K562 (cell line): Measurements from ENCODE around the gene PHOX2A. TPM values are rescaled to one million over a fixed set of nuclear protein-coding genes. Genes with fewer than 3 reads are reported as not detected.

Experiments
- ATAC-seq: fragments of 200-7000 bp; cut with Tn5 transposase; 3 replicates; pipeline ENCODE4 v1.9.1; 2020; ENCODE audit warnings: moderate library complexity
- BruUV-seq: library from RNA; stranded (reverse); fragments of 400-500 nt; replicated peaks from 2 replicates; lab custom pipeline; 2021; lab: Mats Ljungman, UMichigan
- CTCF ChIA-PET: fragments of 300-600 bp; formaldehyde crosslinking; extraction: SDS; loops from one replicate; lab custom pipeline; 2021; ENCODE audit warnings: low intra/inter-chr PET ratio; lab: Yijun Ruan, JAX
- POLR2A ChIA-PET: fragments of 300-600, 350-650 bp; sonication (Branson Sonifier 250); formaldehyde crosslinking; extraction: SDS; loops from one replicate; lab custom pipeline; 2021; ENCODE audit warnings: antibody characterized with exemption, inconsistent platforms; lab: Yijun Ruan, JAX
- DNase-seq, 4 experiments: peaks; one replicate each; pipeline versions ENCODE4 v3.0.0 to v3.0.0-alpha.2; 2011 to 2018; ENCODE audit warnings: low spot score in 3 of 4, mixed read lengths in 3 of 4; ENCODE audit errors: extremely low read depth in 1 of 4
- FAIRE-seq: peaks from 2 replicates; lab custom pipeline; 2011; peaks lifted over from hg19 to GRCh38; lab: Jason Lieb, UNC
- H2AFZ ChIP-seq: 2 replicates; pipeline ENCODE4 v1.6.0; 2011; ENCODE audit warnings: low read depth, low read length, control low read depth, inconsistent platforms
- H3K27ac ChIP-seq: fragments of 200-600 bp; 3 replicates; pipeline ENCODE4 v1.8.0; 2011; ENCODE audit warnings: low read depth, mild to moderate bottlenecking, control low read depth, inconsistent platforms, low read length, moderate library complexity, mixed read lengths; ENCODE audit errors: extremely low read depth
- H3K27me3 ChIP-seq, 2 experiments: fragments of 300-600 bp in 1 of 2; 2 replicates in 1 of 2; 3 replicates in 1 of 2; pipeline versions ENCODE4 v1.6.0 to v1.8.0; 2011; ENCODE audit warnings: inconsistent platforms in 2 of 2, low read length in 2 of 2, mild to moderate bottlenecking in 1 of 2, mixed read lengths in 1 of 2, moderate library complexity in 1 of 2; ENCODE audit not compliant: control insufficient read depth in 2 of 2, insufficient read depth in 2 of 2
- H3K36me3 ChIP-seq: fragments of 300-600 bp; 3 replicates; pipeline ENCODE4 v1.8.0; 2011; ENCODE audit warnings: mild to moderate bottlenecking, low read length, inconsistent platforms; ENCODE audit not compliant: control insufficient read depth, insufficient read depth
- H3K4me1 ChIP-seq, 2 experiments: fragments of 200-600 bp in 1 of 2; replicated peaks in 1 of 2; 2 replicates in 1 of 2; 3 replicates in 1 of 2; pipeline versions ENCODE4 v1.5.1 to v1.8.0; 2011; ENCODE audit warnings: inconsistent platforms in 2 of 2, low read length in 2 of 2, mild to moderate bottlenecking in 1 of 2, mixed read lengths in 1 of 2, moderate library complexity in 1 of 2; ENCODE audit not compliant: control insufficient read depth in 2 of 2, insufficient read depth in 2 of 2
- H3K4me2 ChIP-seq: 2 replicates; pipeline ENCODE4 v1.6.1; 2011; ENCODE audit warnings: low read length, control low read depth, inconsistent platforms, mixed read lengths; ENCODE audit not compliant: insufficient read depth
- H3K4me3 ChIP-seq: fragments of 200-600 bp; sonication (generic), shearing (Covaris generic); 2 replicates; pipeline ENCODE4 v1.5.1; 2016; ENCODE audit warnings: control low read depth, inconsistent platforms
- H3K79me2 ChIP-seq: fragments of 200-600 bp; 3 replicates; pipeline ENCODE4 v1.8.0; 2011; ENCODE audit warnings: low read length, inconsistent platforms; ENCODE audit not compliant: control insufficient read depth, insufficient read depth
- H3K9ac ChIP-seq, 2 experiments: 2 replicates each; pipeline versions ENCODE4 v1.6.0 to v1.6.1; 2011; ENCODE audit warnings: low read depth in 2 of 2, low read length in 2 of 2, control low read depth in 1 of 2, inconsistent platforms in 1 of 2, mild to moderate bottlenecking in 1 of 2, mixed read lengths in 1 of 2; ENCODE audit not compliant: insufficient read depth in 1 of 2
- H3K9me1 ChIP-seq: one replicate; pipeline ENCODE4 v1.6.0; 2011; ENCODE audit warnings: inconsistent platforms, mild to moderate bottlenecking, low read length, moderate library complexity; ENCODE audit not compliant: control insufficient read depth, insufficient read depth
- H3K9me3 ChIP-seq: replicated peaks from 2 replicates; pipeline ENCODE4 v1.5.1; 2011; ENCODE audit warnings: low read depth, low read length, inconsistent platforms; ENCODE audit not compliant: control insufficient read depth, insufficient read depth
- H4K20me1 ChIP-seq: replicated peaks from 2 replicates; pipeline ENCODE4 v1.6.1; 2011; ENCODE audit warnings: low read length, inconsistent platforms, mixed read lengths; ENCODE audit not compliant: control insufficient read depth, insufficient read depth
- CREB3 ChIP-seq: fragments of 450-650 bp; conservative IDR thresholded peaks from 2 replicates; pipeline ENCODE4 v1.6.1; 2016; ENCODE audit warnings: missing genetic modification characterization, low read depth, mild to moderate bottlenecking, missing compliant biosample characterization, moderate library complexity
- CREB5 ChIP-seq: fragments of 250-450 bp; sonication (Bioruptor Pico); IDR thresholded peaks from 2 replicates; pipeline ENCODE4 v1.5.0; 2020; ENCODE audit warnings: mild to moderate bottlenecking
- HNRNPL ChIP-seq: fragments of 200-400 bp; formaldehyde crosslinking; IDR thresholded peaks from 2 replicates; pipeline ENCODE4 v1.6.1; 2017; ENCODE audit warnings: low read depth, mild to moderate bottlenecking, low read length
- MED1 ChIP-seq: sonication (generic); formaldehyde crosslinking; IDR thresholded peaks from 2 replicates; pipeline ENCODE4 v1.8.1; 2023; ENCODE audit warnings: missing genetic modification reagents, borderline replicate concordance
- MEF2A ChIP-seq: IDR thresholded peaks from 2 replicates; pipeline ENCODE4 v1.6.1; 2011; ENCODE audit warnings: low read depth, mild to moderate bottlenecking, low read length, moderate library complexity; ENCODE audit not compliant: control insufficient read depth
- NFATC3 ChIP-seq: fragments of 450-650 bp; IDR thresholded peaks from 2 replicates; pipeline ENCODE4 v1.6.1; 2017; ENCODE audit warnings: mild to moderate bottlenecking
- NKRF ChIP-seq: fragments of 450-650 bp; IDR thresholded peaks from 2 replicates; pipeline ENCODE4 v1.6.1; 2016; ENCODE audit warnings: borderline replicate concordance
- NR3C1 ChIP-seq: sonication (generic); formaldehyde crosslinking; IDR thresholded peaks from 2 replicates; pipeline ENCODE4 v1.8.1; 2022; ENCODE audit warnings: missing genetic modification reagents
- POLR2A ChIP-seq: fragments of 450-650 bp; conservative IDR thresholded peaks from 2 replicates; pipeline ENCODE4 v1.6.1; 2016
- POLR2G ChIP-seq: fragments of 200-400 bp; formaldehyde crosslinking; IDR thresholded peaks from 2 replicates; pipeline ENCODE4 v1.6.1; 2017; ENCODE audit warnings: low read depth, mild to moderate bottlenecking, antibody characterized with exemption, low read length, moderate library complexity
- RBFOX2 ChIP-seq: fragments of 200-400 bp; formaldehyde crosslinking; IDR thresholded peaks from 2 replicates; pipeline ENCODE4 v1.6.1; 2017; ENCODE audit warnings: low read depth, mild to moderate bottlenecking, low read length, moderate library complexity
- SRSF9 ChIP-seq: fragments of 200-400 bp; formaldehyde crosslinking; IDR thresholded peaks from 2 replicates; pipeline ENCODE4 v1.6.1; 2017; ENCODE audit warnings: low read depth, low read length, borderline replicate concordance
- TAL1 ChIP-seq: fragments of 450-650 bp; IDR thresholded peaks from 2 replicates; pipeline ENCODE4 v1.6.1; 2016; ENCODE audit warnings: mild to moderate bottlenecking
- ZNF354B ChIP-seq: fragments of 250-450 bp; sonication (Bioruptor Pico); IDR thresholded peaks from 2 replicates; pipeline ENCODE4 v1.4.0; 2020
- ZNF444 ChIP-seq: fragments of 250-450 bp; sonication (Bioruptor Pico); IDR thresholded peaks from 2 replicates; pipeline ENCODE4 v1.4.0; 2020; ENCODE audit warnings: mild to moderate bottlenecking, moderate library complexity
- WGBS: fragments of 100-300 bp; shearing (Covaris generic); methylation state at CpG from one replicate; pipeline ENCODE4 v1.1.6; 2016; ENCODE audit warnings: low coverage, mixed read lengths; ENCODE audit not compliant: insufficient coverage; ENCODE audit errors: missing lambda C conversion rate; 5-methylcytosine and 5-hydroxymethylcytosine counted together
- in situ Hi-C: fragments of 300-500 bp; cut with MboI; formaldehyde crosslinking; loops from 4 replicates; pipeline ENCODE4 v1.15.0; 2018; ENCODE audit warnings: inconsistent platforms, mixed read lengths
- intact Hi-C: fragments of 100-400 bp; cut with micrococcal nuclease; formaldehyde crosslinking; loops from 2 replicates; pipeline ENCODE4 v1.14.2; 2022
- polyA plus RNA-seq, 8 experiments: library from polyadenylated mRNA; depleted of rRNA in 4 of 8; stranded (reverse) in 5 of 8; unstranded in 3 of 8; fragments of >200 nt; fragmentation: Nextera tagmentation in 2 of 8; fragmentation: Illumina TruSeq in 1 of 8; extraction: Ambion mirVana in 2 of 8; extraction: Trizol in 1 of 8; gene quantifications; 2 replicates each; pipeline versions ENCODE4 v1.2.1 to v1.2.3, GENCODE V29; 2011 to 2014; ENCODE audit warnings: inconsistent platforms in 1 of 8, missing spikeins in 1 of 8
- total RNA-seq, 7 experiments: library from RNA; depleted of rRNA in 6 of 7; stranded (reverse); fragments of >200 nt in 6 of 7; fragmentation: Illumina TruSeq in 2 of 7; extraction: Trizol in 2 of 7; gene quantifications; 2 replicates each; pipeline versions ENCODE4 v1.2.1 to v1.2.3, GENCODE V29; 2011 to 2021; ENCODE audit warnings: low replicate concordance in 1 of 7
- TF ChIP-seq, protein P1 (sequence below): conservative IDR thresholded peaks from 2 replicates; pipeline ENCODE4 v1.6.1; 2011; ENCODE audit warnings: low read depth, mild to moderate bottlenecking, low read length; ENCODE audit not compliant: control insufficient read depth

Gene PHOX2A
- total and polyA plus RNA-seq, 9 of the 15 experiments (the other 6 are each of a cell fraction or from before 2014, with no cell fraction given), result not detected

- Histone ChIP-seq H3K9me3 (no peaks in the 10 kb centered on the region), H3K9ac (peak overlapping the region in 1 of 2 experiments; percentile 40; a peak in 1 of 4 replicates), H4K20me1 (no peaks in the 10 kb centered on the region), H2AFZ (no peak overlapping the region), H3K79me2 (peaks cover 27% of the 10 kb centered on the region), H3K9me1 (peaks cover 8% of the 10 kb centered on the region), H3K4me1 (peaks cover 9 to 45% of the 10 kb centered on the region in 2 experiments), H3K36me3 (peaks cover 73% of the 10 kb centered on the region), H3K4me3 (no peak overlapping the region), H3K27me3 (no peaks in the 10 kb centered on the region), H3K27ac (no peak overlapping the region), H3K4me2 (no peak overlapping the region)
- in situ Hi-C loops (no loop called here), intact Hi-C loops (no loop called here)
- FAIRE-seq (no peak), ATAC-seq (no peak), DNase-seq (no peak)
- no TSS peak for BruUV-seq
- ChIA-PET CTCF (no interaction called here), POLR2A (interaction anchor here (0.5 to 2.9 kb wide), 4 partner anchors 8 to 198 kb away, joined by 3 to 13 read pairs (median 4); no protein-coding TSS in a partner anchor)
- WGBS, result 93% methylated on average over 13 of the region's 16 CpGs
- TF ChIP-seq, protein P1, sequence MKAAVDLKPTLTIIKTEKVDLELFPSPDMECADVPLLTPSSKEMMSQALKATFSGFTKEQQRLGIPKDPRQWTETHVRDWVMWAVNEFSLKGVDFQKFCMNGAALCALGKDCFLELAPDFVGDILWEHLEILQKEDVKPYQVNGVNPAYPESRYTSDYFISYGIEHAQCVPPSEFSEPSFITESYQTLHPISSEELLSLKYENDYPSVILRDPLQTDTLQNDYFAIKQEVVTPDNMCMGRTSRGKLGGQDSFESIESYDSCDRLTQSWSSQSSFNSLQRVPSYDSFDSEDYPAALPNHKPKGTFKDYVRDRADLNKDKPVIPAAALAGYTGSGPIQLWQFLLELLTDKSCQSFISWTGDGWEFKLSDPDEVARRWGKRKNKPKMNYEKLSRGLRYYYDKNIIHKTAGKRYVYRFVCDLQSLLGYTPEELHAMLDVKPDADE, result no peak
- TF ChIP-seq NFATC3, result no peak
- TF ChIP-seq ZNF354B (CRISPR knock-in tag), result no peak
- no peak for TF ChIP-seq CREB3 (tag)
- TF ChIP-seq NKRF, result no peak
- TF ChIP-seq ZNF444 (CRISPR knock-in tag), result no peak
- TF ChIP-seq NR3C1 (CRISPR knock-in tag), result no peak
- TF ChIP-seq POLR2A, result no peak
- no peak for TF ChIP-seq TAL1
- peak; percentile 58 for TF ChIP-seq POLR2G
- TF ChIP-seq RBFOX2, result peak; percentile 42; the same call in 1 of the 2 replicates
- TF ChIP-seq SRSF9, result no peak
- TF ChIP-seq MEF2A, result no peak
- TF ChIP-seq MED1 (CRISPR knock-in tag), result no peak
- TF ChIP-seq CREB5 (CRISPR knock-in tag), result no peak
- no peak for TF ChIP-seq HNRNPL
Measured at GRCh38 chr11:72228229-72228843, 15.6 kb downstream of the PHOX2A start.
